HepG2 (cell line): ENCODE measurements around the gene MTMR4. TPM values are rescaled to one million over a fixed set of nuclear protein-coding genes. Genes with fewer than 3 reads are reported as not detected.

ENCODE experiments used
- ESRRA ChIP-seq: sonication (generic); formaldehyde crosslinking; IDR thresholded peaks from 2 replicates; pipeline ENCODE4 v1.5.1; 2020; ENCODE audit warnings: mild to moderate bottlenecking, low read depth, missing genetic modification reagents
- IRF2 ChIP-seq: IDR thresholded peaks from 2 replicates; pipeline ENCODE4 v1.6.1; 2018; ENCODE audit warnings: missing genetic modification reagents, missing compliant biosample characterization
- MBD4 ChIP-seq: IDR thresholded peaks from 2 replicates; pipeline ENCODE4 v1.6.1; 2012; ENCODE audit warnings: low read length, inconsistent platforms, borderline replicate concordance
- MEF2D ChIP-seq: sonication (generic); formaldehyde crosslinking; IDR thresholded peaks from 2 replicates; pipeline ENCODE4 v1.5.1; 2020; ENCODE audit warnings: mild to moderate bottlenecking, missing genetic modification reagents
- MLLT10 ChIP-seq: sonication (generic); formaldehyde crosslinking; IDR thresholded peaks from 2 replicates; pipeline ENCODE4 v1.4.0; 2020; ENCODE audit warnings: missing genetic modification reagents
- MLX ChIP-seq: IDR thresholded peaks from 2 replicates; pipeline ENCODE4 v1.6.1; 2016
- MZF1 ChIP-seq: sonication (generic); formaldehyde crosslinking; IDR thresholded peaks from 2 replicates; pipeline ENCODE4 v1.8.1; 2023; ENCODE audit warnings: mild to moderate bottlenecking, missing genetic modification reagents, borderline replicate concordance
- NFATC3 ChIP-seq: sonication (generic); formaldehyde crosslinking; IDR thresholded peaks from 2 replicates; pipeline ENCODE4 v1.5.1; 2020; ENCODE audit warnings: mild to moderate bottlenecking, missing genetic modification reagents
- PCBP1 ChIP-seq: fragments of 200-400 bp; formaldehyde crosslinking; IDR thresholded peaks from 2 replicates; pipeline ENCODE4 v1.6.1; 2017; ENCODE audit warnings: mild to moderate bottlenecking, low read depth, low read length, borderline replicate concordance
- PHF20 ChIP-seq: sonication (generic); formaldehyde crosslinking; IDR thresholded peaks from 2 replicates; pipeline ENCODE4 v1.5.0; 2020; ENCODE audit warnings: mild to moderate bottlenecking, missing genetic modification reagents
- PLRG1 ChIP-seq: fragments of 450-650 bp; conservative IDR thresholded peaks from 2 replicates; pipeline ENCODE4 v1.6.1; 2016
- POGZ ChIP-seq: sonication (generic); formaldehyde crosslinking; IDR thresholded peaks from 2 replicates; pipeline ENCODE4 v1.4.0; 2020; ENCODE audit warnings: mild to moderate bottlenecking, missing genetic modification reagents
- REST ChIP-seq, 2 experiments: IDR thresholded peaks; 2 replicates each; pipeline ENCODE4 v1.6.1; 2011 to 2012; ENCODE audit warnings: low read length in 2 of 2, borderline replicate concordance in 1 of 2, low read depth in 1 of 2, mild to moderate bottlenecking in 1 of 2, moderate library complexity in 1 of 2
- TCF12 ChIP-seq, 2 experiments: fragments of 450-650 bp in 1 of 2; sonication (generic) in 1 of 2; formaldehyde crosslinking in 1 of 2; IDR thresholded peaks; 2 replicates each; pipeline versions ENCODE4 v1.6.1 to v1.8.0; 2017 to 2022; ENCODE audit warnings: antibody characterized with exemption in 1 of 2, mild to moderate bottlenecking in 1 of 2, missing genetic modification reagents in 1 of 2, moderate library complexity in 1 of 2
- XBP1 ChIP-seq: sonication (generic); formaldehyde crosslinking; IDR thresholded peaks from 2 replicates; pipeline ENCODE4 v1.5.0; 2020; ENCODE audit warnings: missing genetic modification reagents
- ZFP91 ChIP-seq: sonication (generic); formaldehyde crosslinking; IDR thresholded peaks from 2 replicates; pipeline ENCODE4 v1.9.0; 2022; ENCODE audit warnings: missing genetic modification reagents, mild to moderate bottlenecking, borderline replicate concordance
- ZKSCAN8 ChIP-seq: IDR thresholded peaks from 2 replicates; pipeline ENCODE4 v1.6.1; 2016; ENCODE audit warnings: borderline replicate concordance, missing genetic modification reagents, missing compliant biosample characterization
- ZNF496 ChIP-seq: sonication (generic); formaldehyde crosslinking; IDR thresholded peaks from 2 replicates; pipeline ENCODE4 v1.8.1; 2023; ENCODE audit warnings: mild to moderate bottlenecking, moderate library complexity, missing genetic modification reagents; ENCODE audit not compliant: insufficient replicate concordance
- ZNF512 ChIP-seq: sonication (generic); formaldehyde crosslinking; IDR thresholded peaks from 2 replicates; pipeline ENCODE4 v1.4.0; 2020; ENCODE audit warnings: mild to moderate bottlenecking, missing genetic modification reagents
- ZNF749 ChIP-seq: sonication (generic); formaldehyde crosslinking; IDR thresholded peaks from 2 replicates; pipeline ENCODE4 v1.8.0; 2022; ENCODE audit warnings: mild to moderate bottlenecking, missing genetic modification reagents, moderate library complexity, borderline replicate concordance
- ZSCAN29 ChIP-seq: sonication (generic); formaldehyde crosslinking; conservative IDR thresholded peaks from 2 replicates; pipeline ENCODE4 v1.4.0; 2020; ENCODE audit warnings: mild to moderate bottlenecking, missing genetic modification reagents
- polyA plus RNA-seq, 8 experiments: library from polyadenylated mRNA; depleted of rRNA in 3 of 8; stranded (reverse) in 7 of 8; unstranded in 1 of 8; fragments of >200 nt; fragmentation: Illumina TruSeq in 4 of 8; extraction: Trizol in 4 of 8; gene quantifications; 2 replicates each; pipeline versions ENCODE4 v1.2.1 to v1.2.3, GENCODE V29; 2011 to 2016; ENCODE audit warnings: low read depth in 4 of 8, missing spikeins in 1 of 8, mixed read lengths in 1 of 8; ENCODE audit not compliant: insufficient read depth in 1 of 8
- total RNA-seq, 5 experiments: library from RNA; depleted of rRNA; stranded (reverse); fragments of >200 nt; fragmentation: Illumina TruSeq; extraction: Trizol; gene quantifications; 2 replicates each; pipeline ENCODE4 v1.2.3, GENCODE V29; 2016; ENCODE audit warnings: low read depth in 1 of 5

Gene MTMR4
- total and polyA plus RNA-seq, 2 of the 13 experiments (the other 11 are each of a cell fraction or from before 2014, with no cell fraction given): 62.5 to 65.1 TPM

- TF ChIP-seq PHF20 (CRISPR knock-in tag) (no peak; the same call in 1 of the 2 replicates), MLX (CRISPR knock-in tag) (no peak), MZF1 (CRISPR knock-in tag) (no peak), ZKSCAN8 (CRISPR knock-in tag) (no peak), ZNF749 (CRISPR knock-in tag) (0 out of 2 replicates have a peak, but pooled peaks have one; percentile 35), MLLT10 (no peak), POGZ (CRISPR knock-in tag) (0 out of 2 replicates have a peak, but pooled peaks have one; percentile 23), PCBP1 (no peak), ZFP91 (CRISPR knock-in tag) (no peak), MEF2D (CRISPR knock-in tag) (0 out of 2 replicates have a peak, but pooled peaks have one; percentile 15), NFATC3 (CRISPR knock-in tag) (no peak), ZNF512 (no peak), ESRRA (CRISPR knock-in tag) (no peak; the same call in 1 of the 2 replicates), XBP1 (no peak), PLRG1 (no peak), IRF2 (peak; percentile 50; the same call in 1 of the 2 replicates), MBD4 (no peak; the same call in 1 of the 2 replicates), ZNF496 (no peak), TCF12 (IDR thresholded peaks at IDR 0.05) (no peak), TCF12 (CRISPR knock-in tag; IDR thresholded peaks at IDR 0.05) (0 out of 2 replicates have a peak, but pooled peaks have one; percentile 16), ZSCAN29 (no peak; the same call in 1 of the 2 replicates), REST (IDR thresholded peaks at IDR 0.05; ENCODE audit: borderline replicate concordance in 1 of 2, low read depth in 1 of 2, low read length in 2 of 2) (no peak; a peak in 1 of 4 replicates)
These were observed 2.4 kb upstream of the MTMR4 start (continued) for GRCh38 chr17:58516644-58517377.
